Activated naive CD8-positive, alpha-beta T cell treated with anti-CD3 and anti-CD28 coated beads for 36 hours (primary cell): ENCODE data around the gene TTC9. TPM values are rescaled to one million over a fixed set of nuclear protein-coding genes. Genes with fewer than 3 reads are reported as not detected.
A peak's percentile ranks its signal among the peaks of the same experiment; 100 is the strongest.

ENCODE experiments used
- DNase-seq: peaks from one replicate; pipeline ENCODE4 v3.0.0; 2021
- H3K27ac Mint-ChIP-seq: one replicate; pipeline ENCODE4 v1.8.0; 2022; ENCODE audit warnings: mild to moderate bottlenecking, moderate library complexity, mixed read lengths
- H3K27me3 Mint-ChIP-seq: one replicate; pipeline ENCODE4 v1.8.0; 2022; ENCODE audit warnings: mild to moderate bottlenecking, mixed read lengths
- H3K36me3 Mint-ChIP-seq: one replicate; pipeline ENCODE4 v1.8.0; 2021; ENCODE audit warnings: mild to moderate bottlenecking, mixed read lengths
- H3K4me1 Mint-ChIP-seq: one replicate; pipeline ENCODE4 v1.8.0; 2021; ENCODE audit warnings: mixed read lengths
- H3K4me3 Mint-ChIP-seq: one replicate; pipeline ENCODE4 v1.8.0; 2022; ENCODE audit warnings: mild to moderate bottlenecking, moderate library complexity, mixed read lengths
- H3K9me3 Mint-ChIP-seq: one replicate; pipeline ENCODE4 v1.8.0; 2022; ENCODE audit warnings: mixed read lengths
- total RNA-seq, 2 experiments: library from RNA; stranded (reverse); gene quantifications; one replicate each; pipeline ENCODE4 v1.2.3, GENCODE V29; 2021

Gene TTC9
- 1 to 10 TPM; 4.9 to 5.4 TPM for total RNA-seq

- peaks cover 45% of the 10 kb centered on the region for H3K4me1 Mint-ChIP-seq
- H3K36me3 Mint-ChIP-seq = peaks cover 9% of the 10 kb centered on the region
- peak within 1 kb of the TSS; percentile 92 for H3K27ac Mint-ChIP-seq
- peak; percentile 46 for DNase-seq
- peak within 1 kb of the TSS; percentile 84 for H3K4me3 Mint-ChIP-seq
- H3K9me3 Mint-ChIP-seq = no peaks in the 10 kb centered on the region
- H3K27me3 Mint-ChIP-seq = no peaks in the 10 kb centered on the region
Measured at GRCh38 chr14:70641548-70642302, at the start of gene TTC9. Gene TTC9, plus strand, starts transcription at chr14:70641916. Its CDS starts 214 bp downstream, at chr14:70642130.

GRCh38 chr14:70594461-70594860 is 47.3 kb upstream of the TTC9 start:
- H3K4me3 Mint-ChIP-seq = no peak overlapping the region
- no peaks in the 10 kb centered on the region for H3K9me3 Mint-ChIP-seq
- H3K27ac Mint-ChIP-seq = no peak overlapping the region

GRCh38 chr14:70595443-70596185 is 46.1 kb upstream of the TTC9 start:
- Mint-ChIP-seq H3K4me3 (no peak overlapping the region), H3K27ac (no peak overlapping the region), H3K9me3 (no peaks in the 10 kb centered on the region), H3K27me3 (no peaks in the 10 kb centered on the region), H3K36me3 (peaks cover 6% of the 10 kb centered on the region), H3K4me1 (peaks cover 12% of the 10 kb centered on the region)
- no peak for DNase-seq

More at GRCh38 chr14:70594461-70594860, 47.3 kb upstream of the TTC9 start:
- peaks cover 8% of the 10 kb centered on the region for H3K36me3 Mint-ChIP-seq
- no peak for DNase-seq
- H3K27me3 Mint-ChIP-seq = no peaks in the 10 kb centered on the region
- H3K4me1 Mint-ChIP-seq = peaks cover 11% of the 10 kb centered on the region

GRCh38 chr14:70597731-70598130 is 44.0 kb upstream of the TTC9 start:
- no peak for DNase-seq
- peaks cover 14% of the 10 kb centered on the region for H3K4me1 Mint-ChIP-seq
- peaks cover 2% of the 10 kb centered on the region for H3K36me3 Mint-ChIP-seq
- no peaks in the 10 kb centered on the region for H3K9me3 Mint-ChIP-seq
- H3K27ac Mint-ChIP-seq = no peak overlapping the region
- peaks cover 5% of the 10 kb centered on the region for H3K27me3 Mint-ChIP-seq
- no peak overlapping the region for H3K4me3 Mint-ChIP-seq

GRCh38 chr14:70599345-70599744 is 42.4 kb upstream of the TTC9 start:
- Mint-ChIP-seq H3K4me3 (peak overlapping the region; percentile 99), H3K27ac (peak overlapping the region; percentile 32), H3K4me1 (peaks cover 14% of the 10 kb centered on the region), H3K27me3 (peaks cover 5% of the 10 kb centered on the region), H3K9me3 (no peaks in the 10 kb centered on the region), H3K36me3 (peaks cover 2% of the 10 kb centered on the region)
- no peak for DNase-seq

- peak within 1 kb of the TSS; percentile 99 for H3K4me3 Mint-ChIP-seq
- no peaks in the 10 kb centered on the region for H3K9me3 Mint-ChIP-seq
- DNase-seq = peak; percentile 91
- H3K36me3 Mint-ChIP-seq = peaks cover 2% of the 10 kb centered on the region
- H3K4me1 Mint-ChIP-seq = peaks cover 12% of the 10 kb centered on the region
- H3K27ac Mint-ChIP-seq = peak within 1 kb of the TSS; percentile 96
- peaks cover 5% of the 10 kb centered on the region for H3K27me3 Mint-ChIP-seq
Measured at GRCh38 chr14:70600382-70601157, 41.1 kb upstream of the TTC9 start, which contains the start of gene MED6. Gene MED6, minus strand, starts transcription at chr14:70600655. Its CDS starts 18 bp downstream, at chr14:70600637.

GRCh38 chr14:70601162-70601561 is 40.6 kb upstream of the TTC9 start:
- peaks cover 5% of the 10 kb centered on the region for H3K27me3 Mint-ChIP-seq
- DNase-seq = no peak
- peak overlapping the region; percentile 91 for H3K27ac Mint-ChIP-seq
- H3K36me3 Mint-ChIP-seq = peaks cover 2% of the 10 kb centered on the region
- H3K4me1 Mint-ChIP-seq = peaks cover 12% of the 10 kb centered on the region
- peak overlapping the region; percentile 90 for H3K4me3 Mint-ChIP-seq
- no peaks in the 10 kb centered on the region for H3K9me3 Mint-ChIP-seq

GRCh38 chr14:70602254-70602653 is 39.5 kb upstream of the TTC9 start:
- Mint-ChIP-seq H3K27me3 (peaks cover 5% of the 10 kb centered on the region), H3K9me3 (no peaks in the 10 kb centered on the region), H3K4me3 (no peak overlapping the region), H3K4me1 (peaks cover 12% of the 10 kb centered on the region), H3K27ac (no peak overlapping the region), H3K36me3 (peaks cover 2% of the 10 kb centered on the region)
- no peak for DNase-seq

GRCh38 chr14:70611216-70611615 is 30.5 kb upstream of the TTC9 start:
- Mint-ChIP-seq H3K27ac (no peak overlapping the region), H3K4me1 (no peaks in the 10 kb centered on the region), H3K36me3 (no peaks in the 10 kb centered on the region), H3K27me3 (no peaks in the 10 kb centered on the region), H3K9me3 (no peaks in the 10 kb centered on the region), H3K4me3 (no peak overlapping the region)
- no peak for DNase-seq

- Mint-ChIP-seq H3K27ac (no peak overlapping the region), H3K4me3 (no peak overlapping the region), H3K27me3 (no peaks in the 10 kb centered on the region), H3K4me1 (no peaks in the 10 kb centered on the region), H3K9me3 (no peaks in the 10 kb centered on the region), H3K36me3 (no peaks in the 10 kb centered on the region)
- no peak for DNase-seq
Measured at GRCh38 chr14:70616646-70617045, 25.1 kb upstream of the TTC9 start.

GRCh38 chr14:70618314-70618713 is 23.4 kb upstream of the TTC9 start:
- no peaks in the 10 kb centered on the region for H3K9me3 Mint-ChIP-seq
- H3K27me3 Mint-ChIP-seq = no peaks in the 10 kb centered on the region
- DNase-seq = no peak
- H3K4me1 Mint-ChIP-seq = peaks cover 2% of the 10 kb centered on the region
- H3K27ac Mint-ChIP-seq = no peak overlapping the region
- no peak overlapping the region for H3K4me3 Mint-ChIP-seq
- peaks cover 8% of the 10 kb centered on the region for H3K36me3 Mint-ChIP-seq

- Mint-ChIP-seq H3K9me3 (no peaks in the 10 kb centered on the region), H3K36me3 (peaks cover 8% of the 10 kb centered on the region), H3K4me3 (no peak overlapping the region), H3K27ac (no peak overlapping the region), H3K4me1 (peaks cover 2% of the 10 kb centered on the region), H3K27me3 (no peaks in the 10 kb centered on the region)
- no peak for DNase-seq
Measured at GRCh38 chr14:70619708-70620107, 22.0 kb upstream of the TTC9 start.

GRCh38 chr14:70622111-70622712 is 19.5 kb upstream of the TTC9 start:
- DNase-seq = peak; percentile 29
- H3K27me3 Mint-ChIP-seq = no peaks in the 10 kb centered on the region
- no peak overlapping the region for H3K4me3 Mint-ChIP-seq
- H3K9me3 Mint-ChIP-seq = peaks cover 16% of the 10 kb centered on the region
- H3K27ac Mint-ChIP-seq = no peak overlapping the region
- peaks cover 2% of the 10 kb centered on the region for H3K4me1 Mint-ChIP-seq
- H3K36me3 Mint-ChIP-seq = peaks cover 23% of the 10 kb centered on the region

- peaks cover 2% of the 10 kb centered on the region for H3K4me1 Mint-ChIP-seq
- no peak overlapping the region for H3K4me3 Mint-ChIP-seq
- no peak for DNase-seq
- peaks cover 27% of the 10 kb centered on the region for H3K36me3 Mint-ChIP-seq
- H3K27ac Mint-ChIP-seq = no peak overlapping the region
- H3K9me3 Mint-ChIP-seq = peaks cover 18% of the 10 kb centered on the region
- no peaks in the 10 kb centered on the region for H3K27me3 Mint-ChIP-seq
Measured at GRCh38 chr14:70624972-70625371, 16.7 kb upstream of the TTC9 start.
